Measurements from ENCODE around the gene TMTC2.

The TMTC2 gene

GRCh38 chr12:82686168-82687020 is at the start of gene TMTC2:
TSS of gene TMTC2 (plus strand) at chr12:82686906.
- TF ChIP-seq CTCF (IDR thresholded peaks at IDR 0.05; ENCODE audit: insufficient read depth, missing control alignments), result no peak
- peak; percentile 57 for DNase-seq (ENCODE audit: insufficient read length, low spot score)
- FAIRE-seq, result no peak

- DNase-seq (ENCODE audit: insufficient read length, low spot score) (no peak), FAIRE-seq (no peak)
- no peak for TF ChIP-seq CTCF (IDR thresholded peaks at IDR 0.05; ENCODE audit: insufficient read depth, missing control alignments)
These were observed 48.4 kb upstream of the TMTC2 start for GRCh38 chr12:82638324-82638723.

GRCh38 chr12:82644896-82645295 is 41.8 kb upstream of the TMTC2 start:
- FAIRE-seq (no peak), DNase-seq (ENCODE audit: insufficient read length, low spot score) (no peak)
- TF ChIP-seq CTCF (IDR thresholded peaks at IDR 0.05; ENCODE audit: insufficient read depth, missing control alignments), result no peak

- FAIRE-seq, result no peak
- no peak for TF ChIP-seq CTCF (IDR thresholded peaks at IDR 0.05; ENCODE audit: insufficient read depth, missing control alignments)
- DNase-seq (ENCODE audit: insufficient read length, low spot score), result no peak
These were observed 41.3 kb upstream of the TMTC2 start for GRCh38 chr12:82645414-82645813.

GRCh38 chr12:82647853-82648252 is 38.9 kb upstream of the TMTC2 start:
- FAIRE-seq (no peak), DNase-seq (ENCODE audit: insufficient read length, low spot score) (no peak)
- no peak for TF ChIP-seq CTCF (IDR thresholded peaks at IDR 0.05; ENCODE audit: insufficient read depth, missing control alignments)

GRCh38 chr12:82648259-82648909 is 38.3 kb upstream of the TMTC2 start:
- no peak for DNase-seq (ENCODE audit: insufficient read length, low spot score)
- TF ChIP-seq CTCF (IDR thresholded peaks at IDR 0.05; ENCODE audit: insufficient read depth, missing control alignments), result no peak
- FAIRE-seq, result no peak
